ENCODE results near the gene AKAP6.

DNA sequence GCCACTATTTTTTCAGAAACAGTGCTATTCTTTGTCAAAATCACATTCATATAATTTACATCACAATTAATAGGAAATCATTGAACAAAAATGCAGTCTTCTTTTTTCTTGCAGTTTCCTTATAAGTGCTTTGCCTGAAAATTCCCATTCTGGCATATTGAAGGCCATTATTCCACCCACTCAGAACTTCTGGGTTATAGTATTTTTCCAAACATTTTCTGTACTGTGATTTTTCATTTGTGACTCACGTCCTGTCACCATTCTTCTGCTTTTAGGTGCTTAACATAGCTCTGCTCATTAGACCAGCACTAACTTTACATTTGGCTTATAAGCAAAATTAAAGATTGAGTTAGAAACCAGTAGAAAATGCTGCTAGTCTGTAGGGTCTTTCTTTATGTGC, 368.6 kb downstream of the AKAP6 start:
- TF ChIP-seq, protein P1, sequence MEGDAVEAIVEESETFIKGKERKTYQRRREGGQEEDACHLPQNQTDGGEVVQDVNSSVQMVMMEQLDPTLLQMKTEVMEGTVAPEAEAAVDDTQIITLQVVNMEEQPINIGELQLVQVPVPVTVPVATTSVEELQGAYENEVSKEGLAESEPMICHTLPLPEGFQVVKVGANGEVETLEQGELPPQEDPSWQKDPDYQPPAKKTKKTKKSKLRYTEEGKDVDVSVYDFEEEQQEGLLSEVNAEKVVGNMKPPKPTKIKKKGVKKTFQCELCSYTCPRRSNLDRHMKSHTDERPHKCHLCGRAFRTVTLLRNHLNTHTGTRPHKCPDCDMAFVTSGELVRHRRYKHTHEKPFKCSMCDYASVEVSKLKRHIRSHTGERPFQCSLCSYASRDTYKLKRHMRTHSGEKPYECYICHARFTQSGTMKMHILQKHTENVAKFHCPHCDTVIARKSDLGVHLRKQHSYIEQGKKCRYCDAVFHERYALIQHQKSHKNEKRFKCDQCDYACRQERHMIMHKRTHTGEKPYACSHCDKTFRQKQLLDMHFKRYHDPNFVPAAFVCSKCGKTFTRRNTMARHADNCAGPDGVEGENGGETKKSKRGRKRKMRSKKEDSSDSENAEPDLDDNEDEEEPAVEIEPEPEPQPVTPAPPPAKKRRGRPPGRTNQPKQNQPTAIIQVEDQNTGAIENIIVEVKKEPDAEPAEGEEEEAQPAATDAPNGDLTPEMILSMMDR (IDR thresholded peaks at IDR 0.05): no peak
- TF ChIP-seq POLR2A (IDR thresholded peaks at IDR 0.05): no peak
